Stimulated activated CD4-positive, alpha-beta T cell treated with anti-CD3 and anti-CD28 coated beads, TNF-alpha, amount 100 ng/mL, for 4 hours (primary cell): ENCODE measurements around the gene SAA1.

Experiments
- DNase-seq, 3 experiments: peaks; one replicate each; pipeline ENCODE4 v3.0.0-alpha.2; 2020; ENCODE audit warnings: low read depth in 3 of 3

The SAA1 gene

DNA sequence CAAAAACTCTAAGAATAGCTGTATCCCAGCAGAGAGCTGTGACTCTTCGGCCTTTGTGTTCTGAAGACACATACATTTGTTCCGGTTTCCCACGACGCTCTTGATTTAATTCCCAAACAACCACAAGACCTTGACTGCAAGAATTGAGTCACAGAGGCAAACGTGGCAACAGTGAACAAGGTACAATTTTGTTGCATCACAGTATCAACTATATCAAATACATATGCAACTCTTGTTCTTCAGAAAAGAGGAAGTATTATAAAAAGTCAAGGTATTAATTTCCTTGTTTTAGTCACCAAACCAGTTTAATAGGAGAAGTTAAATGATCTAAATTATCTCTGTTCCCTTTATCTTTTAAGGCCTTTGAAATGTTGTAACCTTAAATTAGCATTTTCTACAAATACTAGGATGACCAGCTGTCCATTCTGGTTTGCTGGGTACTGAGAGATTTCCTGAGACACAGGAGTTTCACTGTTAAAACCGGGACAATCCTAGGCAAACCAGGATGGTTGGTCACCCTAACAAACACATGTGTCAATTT, 44.8 kb downstream of the SAA1 start:
- DNase-seq: no peak

GRCh38 chr11:18312012-18312411, 45.9 kb downstream of the SAA1 start:
- no peak for DNase-seq

DNA sequence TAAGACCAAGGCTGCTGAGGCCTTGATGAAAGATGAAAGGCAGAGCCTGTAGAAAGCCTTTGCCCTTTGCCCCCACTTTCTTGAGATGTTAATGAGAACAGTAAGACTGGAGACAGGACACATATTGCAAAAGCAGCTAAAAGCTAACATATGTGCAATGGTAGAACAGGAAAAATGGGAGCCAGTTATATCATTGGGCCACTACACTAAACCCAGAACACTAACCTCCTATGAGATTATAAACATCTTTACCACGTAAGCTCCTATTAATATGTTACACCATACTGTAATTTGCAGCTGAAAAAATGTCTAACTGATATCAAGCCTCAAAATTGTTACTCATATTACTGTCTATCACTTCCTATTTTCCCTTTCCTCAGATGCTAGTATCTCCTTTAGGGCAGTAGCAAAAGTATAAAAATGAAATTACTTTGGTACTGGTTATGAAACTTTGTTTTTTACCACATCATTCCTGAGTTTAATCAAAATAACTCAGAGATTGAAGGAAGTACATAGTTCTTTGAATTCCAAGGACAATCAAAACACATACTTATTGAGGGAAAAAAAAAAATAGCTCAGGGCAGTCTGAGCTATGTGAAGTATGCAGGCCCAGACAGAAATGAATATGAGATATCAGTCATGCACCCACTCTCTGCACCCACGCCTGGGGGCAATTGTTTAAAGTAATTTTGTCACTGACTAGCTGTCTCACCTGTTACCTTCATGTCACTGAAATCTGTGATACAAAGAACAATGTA, 46.8 kb downstream of the SAA1 start:
- DNase-seq: no peak

GRCh38 chr11:18313965-18314763, 48.1 kb downstream of the SAA1 start:
- no peak for DNase-seq

- no peak for DNase-seq
Measured at GRCh38 chr11:18314784-18315523, 48.9 kb downstream of the SAA1 start.

GRCh38 chr11:18315893-18316292, 49.8 kb downstream of the SAA1 start:
- DNase-seq: no peak

- DNase-seq: no peak
Measured at GRCh38 chr11:18317551-18317950, 51.5 kb downstream of the SAA1 start.
